Liver (tissue), 3 donors: ENCODE data around the gene TEX12.

Source experiments
- CTCF ChIP-seq: fragments of 150-350 bp; IDR thresholded peaks from 2 replicates; pipeline ENCODE4 v1.5.1; 2017; ENCODE audit warnings: improper control_type of control experiment, low read depth, low read length; ENCODE audit not compliant: missing input control
- REST ChIP-seq: IDR thresholded peaks from 2 replicates; pipeline ENCODE4 v1.6.1; 2016; ENCODE audit warnings: antibody characterized with exemption, mild to moderate bottlenecking
- TAF1 ChIP-seq: conservative IDR thresholded peaks from 2 replicates; pipeline ENCODE4 v1.6.1; 2016; ENCODE audit warnings: antibody characterized with exemption, mild to moderate bottlenecking
- YY1 ChIP-seq: IDR thresholded peaks from 2 replicates; pipeline ENCODE4 v1.6.1; 2016; ENCODE audit warnings: antibody characterized with exemption, mild to moderate bottlenecking
- ZBTB33 ChIP-seq: IDR thresholded peaks from 2 replicates; pipeline ENCODE4 v1.6.1; 2016; ENCODE audit warnings: antibody characterized with exemption
- donor health status: healthy.
- donor health status: healthy.

- TF ChIP-seq TAF1 (no peak), CTCF (no peak), REST (no peak), ZBTB33 (no peak), YY1 (no peak)
Measured at GRCh38 chr11:112212710-112213109, 45.5 kb downstream of the TEX12 start.
